ENCODE results near the gene ABCB11. TPM values are rescaled to one million over a fixed set of nuclear protein-coding genes. Genes with fewer than 3 reads are reported as not detected.
"Not testable (repeated sequence)": the region's sequence is repeated elsewhere in the genome, so short reads cannot be mapped to it uniquely, and the experiment has no call there.

Gene ABCB11
- total RNA-seq, 2 donors from 2014 or later = 4.1 TPM

- ATAC-seq (no peak), DNase-seq (no peak)
- intact Hi-C loops (cut with DNase I, micrococcal nuclease) = no loop called here
Measured at GRCh38 chr2:168954256-168954655, 76.9 kb downstream of the ABCB11 start.

- intact Hi-C loops (cut with DNase I, micrococcal nuclease) = no loop called here
- ATAC-seq (no peak), DNase-seq (no peak)
Measured at GRCh38 chr2:168952424-168952823, 78.7 kb downstream of the ABCB11 start.

DNA sequence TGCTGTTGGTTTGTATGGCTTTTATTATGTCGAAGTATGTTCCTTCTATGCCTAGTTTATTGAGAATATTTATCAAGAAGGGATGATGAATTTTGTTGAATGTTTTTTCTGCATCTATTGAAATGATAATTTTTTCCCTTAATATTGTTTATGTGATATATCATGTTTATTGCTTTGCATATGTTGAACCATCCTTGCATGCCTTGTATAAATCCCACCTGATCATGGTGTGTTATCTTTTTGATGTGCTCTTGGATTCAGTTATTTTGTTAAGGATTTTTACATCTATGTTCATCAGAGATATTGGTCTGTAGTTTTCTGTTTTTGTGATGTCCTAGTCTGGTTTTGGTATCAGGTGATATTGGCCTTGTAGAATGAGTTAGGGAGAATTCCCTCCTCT, 79.3 kb downstream of the ABCB11 start:
- intact Hi-C loops (cut with DNase I, micrococcal nuclease) = no loop called here
- DNase-seq (no peak), ATAC-seq (no peak)

DNA sequence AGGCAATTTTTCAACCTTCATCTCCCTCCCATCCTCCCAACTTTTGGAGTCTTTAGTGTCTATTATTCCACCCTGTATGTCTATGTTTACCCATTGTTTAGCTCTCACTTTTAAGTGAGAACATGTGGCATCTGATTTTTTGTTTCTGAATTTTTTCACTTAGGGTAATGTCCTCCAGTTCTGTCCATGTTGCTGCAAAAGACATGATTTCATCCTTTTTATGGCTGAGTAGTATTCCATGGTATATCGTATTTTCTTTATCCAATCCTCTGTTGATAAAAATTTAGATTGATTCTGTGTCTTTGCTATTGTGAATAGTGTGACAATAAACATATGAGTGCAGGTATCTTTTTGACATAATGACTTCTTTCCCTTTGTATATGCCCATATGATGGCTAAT, 81.8 kb downstream of the ABCB11 start:
- intact Hi-C loops (cut with DNase I, micrococcal nuclease) = no loop called here
- ATAC-seq (no peak), DNase-seq (no peak)

GRCh38 chr2:168948621-168949212, 82.4 kb downstream of the ABCB11 start:
- intact Hi-C loops (cut with DNase I, micrococcal nuclease) = no loop called here
- DNase-seq (no peak), ATAC-seq (peak; percentile 52)

DNA sequence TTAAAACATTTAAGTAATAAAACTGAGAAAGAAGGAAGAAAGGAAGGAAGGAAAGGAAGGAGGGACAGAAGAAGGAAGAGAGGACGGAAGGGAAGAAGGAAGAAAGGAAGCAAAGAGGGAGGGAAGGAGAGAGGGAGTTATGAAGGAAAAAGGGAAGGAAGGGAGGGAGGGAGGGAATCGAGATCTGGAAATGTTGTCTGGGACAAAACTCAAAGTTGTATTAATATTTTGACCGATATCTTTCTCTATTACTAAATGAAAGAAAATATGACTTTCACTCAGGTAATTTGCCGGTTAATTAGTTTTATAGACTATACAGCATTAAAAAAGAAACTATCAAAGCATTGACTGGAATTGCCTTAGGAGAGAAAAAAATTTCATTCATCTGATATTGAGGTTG, 85.6 kb downstream of the ABCB11 start:
- no peak for DNase-seq
- intact Hi-C loops (cut with DNase I, micrococcal nuclease) = no loop called here
- no peak for ATAC-seq

DNA sequence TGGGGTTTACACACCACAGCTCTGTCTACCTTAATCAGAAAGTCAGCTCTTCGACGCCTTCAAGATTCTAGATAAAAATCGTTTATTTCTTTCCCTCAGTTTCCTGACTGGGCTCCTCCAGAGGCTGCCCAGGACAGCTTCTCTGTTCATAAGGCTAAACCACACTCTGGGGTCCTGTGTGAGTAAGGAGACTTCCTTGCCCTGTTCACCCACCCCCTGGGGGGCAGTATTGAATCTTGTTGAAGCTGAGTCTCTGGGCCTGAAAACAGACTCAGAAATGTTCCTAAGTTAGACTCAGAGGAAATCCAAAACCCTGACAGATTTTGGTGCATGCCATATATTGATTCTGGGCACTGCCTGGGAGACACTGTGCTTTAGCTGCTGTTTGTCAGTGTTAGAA, 87.1 kb downstream of the ABCB11 start:
- no peak for DNase-seq
- ATAC-seq = no peak
- intact Hi-C loops (cut with DNase I, micrococcal nuclease) = no loop called here

DNA sequence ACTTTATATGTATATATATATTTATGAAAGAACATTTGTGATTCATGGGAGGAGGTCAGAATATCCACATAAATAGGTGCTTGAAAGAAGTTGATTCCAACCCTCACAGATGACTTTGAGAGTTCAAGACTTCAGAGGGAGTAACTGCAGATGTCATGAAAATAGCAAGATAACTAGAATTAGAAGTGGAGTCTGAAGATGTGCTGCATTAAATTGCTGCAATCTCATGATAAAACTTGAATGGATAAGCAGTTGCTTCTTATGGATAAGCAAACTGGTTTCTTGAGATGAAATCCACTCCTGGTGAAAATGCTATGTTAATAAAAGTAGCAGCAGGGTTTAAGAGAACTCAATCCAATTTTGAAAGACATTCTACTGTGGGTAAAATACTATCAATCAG, 89.8 kb downstream of the ABCB11 start:
- intact Hi-C loops (cut with DNase I, micrococcal nuclease) = no loop called here
- ATAC-seq = no peak
- DNase-seq = no peak

GRCh38 chr2:168939918-168940317, 91.2 kb downstream of the ABCB11 start:
- DNase-seq (no peak), ATAC-seq (no peak)
- intact Hi-C loops (cut with DNase I, micrococcal nuclease) = no loop called here

GRCh38 chr2:168939061-168939460, 92.1 kb downstream of the ABCB11 start:
- DNase-seq = no peak
- no peak for ATAC-seq
- intact Hi-C loops (cut with DNase I, micrococcal nuclease) = no loop called here

DNA sequence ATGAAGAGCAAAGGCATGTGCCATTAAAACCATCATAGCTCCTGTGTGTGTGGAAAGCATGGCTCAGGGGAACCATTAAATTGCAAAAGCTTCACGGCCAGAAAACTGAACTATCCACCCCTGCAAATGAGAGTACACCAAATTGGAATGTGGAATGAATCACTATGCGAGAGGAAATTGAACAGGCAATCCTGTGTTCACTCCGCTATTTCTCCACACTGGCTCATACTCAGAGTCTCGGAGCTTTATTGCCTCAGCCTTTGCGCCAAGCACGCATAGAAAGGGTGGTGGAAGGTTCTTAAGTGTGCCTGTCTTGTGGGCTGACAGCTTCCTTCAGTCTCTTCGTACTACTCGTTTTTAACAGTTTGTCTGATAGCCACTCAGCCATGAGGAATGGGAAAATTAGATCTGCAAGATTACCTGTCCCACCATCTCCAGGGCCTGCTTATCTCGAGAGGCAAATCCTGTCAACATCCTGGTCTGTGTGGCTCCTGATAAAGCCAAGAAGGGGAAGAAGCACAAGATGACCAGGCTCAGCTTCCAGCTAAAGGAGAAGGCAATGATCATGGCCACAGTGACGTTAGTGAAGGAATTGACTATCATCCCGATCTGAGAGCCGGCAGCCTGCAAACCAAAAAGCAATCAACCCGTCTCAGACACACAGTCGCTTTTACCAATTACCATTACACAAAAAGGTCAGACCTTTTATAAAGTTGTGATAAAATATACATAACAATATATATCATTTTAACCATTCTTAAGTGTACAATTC, 95.1 kb downstream of the ABCB11 start:
- ATAC-seq = no peak
- no peak for DNase-seq
- intact Hi-C loops (cut with DNase I, micrococcal nuclease) = no loop called here

GRCh38 chr2:168934826-168935225, 96.3 kb downstream of the ABCB11 start:
- intact Hi-C loops (cut with DNase I, micrococcal nuclease) = no loop called here
- DNase-seq (no peak), ATAC-seq (no peak)

GRCh38 chr2:168932174-168932573, 99.0 kb downstream of the ABCB11 start:
- ATAC-seq; intact Hi-C loops (cut with DNase I, micrococcal nuclease); DNase-seq: not testable (repeated sequence)

DNA sequence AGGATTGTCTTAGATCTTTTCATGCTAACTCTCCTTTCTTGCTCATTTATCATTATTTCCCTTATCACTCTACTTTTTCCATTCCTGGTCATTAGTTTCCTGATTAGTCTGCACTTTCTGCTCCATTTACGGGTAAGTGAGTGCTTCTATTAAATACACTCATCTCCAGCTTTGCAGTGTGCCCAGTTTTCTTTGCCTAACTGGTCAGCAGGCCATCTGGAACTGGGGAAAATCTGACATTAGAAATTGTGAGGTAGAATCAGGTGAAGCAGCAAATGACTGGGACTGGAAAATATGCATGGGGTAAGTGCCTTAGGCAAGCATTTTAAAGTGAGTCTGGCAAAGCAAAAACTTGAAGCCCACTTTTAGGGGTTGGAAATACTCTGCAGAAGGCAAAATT, 100.9 kb downstream of the ABCB11 start:
- intact Hi-C loops (cut with DNase I, micrococcal nuclease) = no loop called here
- ATAC-seq (no peak), DNase-seq (no peak)

GRCh38 chr2:168929031-168929430, 102.1 kb downstream of the ABCB11 start:
- intact Hi-C loops (cut with DNase I, micrococcal nuclease) = loop anchor here in 1 of 2 donors (10.0 kb wide), 1 partner anchor 154 kb away; no protein-coding TSS in a partner anchor
- no peak for ATAC-seq
- no peak for DNase-seq

- intact Hi-C loops (cut with DNase I, micrococcal nuclease) = loop anchor here in 1 of 2 donors (10.0 kb wide), 1 partner anchor 153 kb away; no protein-coding TSS in a partner anchor
- ATAC-seq (peak; percentile 90), DNase-seq (no peak)
Measured at GRCh38 chr2:168928113-168928831, 102.9 kb downstream of the ABCB11 start.

DNA sequence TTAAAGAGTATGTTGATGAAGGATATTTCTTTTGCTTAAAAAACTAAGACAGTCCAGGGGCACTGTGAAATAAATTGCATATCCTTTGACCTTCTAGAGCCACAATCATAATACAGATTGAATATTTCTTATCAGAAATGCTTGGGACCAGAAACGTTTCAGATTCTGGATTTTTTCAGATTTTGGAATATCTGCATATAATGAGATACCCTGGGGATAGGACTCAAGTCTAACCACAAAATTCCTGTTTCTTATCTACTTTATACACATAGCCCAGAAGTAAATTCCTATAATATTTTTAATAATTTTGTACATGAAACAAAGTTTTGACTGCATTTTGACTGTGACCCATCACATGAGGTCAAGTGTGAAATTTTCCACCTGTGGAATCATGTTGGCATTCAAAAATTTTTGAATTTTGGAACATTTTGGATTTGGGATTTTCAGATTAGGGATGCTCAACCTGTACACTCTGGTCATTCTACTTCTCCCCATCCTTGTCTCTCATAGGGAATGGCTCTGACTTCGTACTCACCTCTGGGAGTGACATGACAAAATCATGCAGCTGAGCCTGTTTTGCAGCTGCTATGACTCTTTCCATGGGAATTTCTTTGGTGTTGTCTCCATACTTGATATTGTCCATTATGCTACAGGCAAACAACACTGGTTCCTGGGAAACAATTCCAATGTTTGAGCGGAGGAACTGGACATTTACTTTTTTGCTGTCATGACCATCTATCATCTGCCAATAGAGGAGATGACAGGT, 104.3 kb downstream of the ABCB11 start:
- ATAC-seq (no peak), DNase-seq (no peak)
- intact Hi-C loops (cut with DNase I, micrococcal nuclease) = loop anchor here in 1 of 2 donors (10.0 kb wide), 1 partner anchor 152 kb away; no protein-coding TSS in a partner anchor

- ATAC-seq (peak; percentile 50), DNase-seq (no peak)
- intact Hi-C loops (cut with DNase I, micrococcal nuclease) = loop anchor here in 1 of 2 donors (5.0 to 10.0 kb wide), 2 partner anchors 146 to 573 kb away; no protein-coding TSS in a partner anchor
Measured at GRCh38 chr2:168920504-168921157, 110.5 kb downstream of the ABCB11 start.

DNA sequence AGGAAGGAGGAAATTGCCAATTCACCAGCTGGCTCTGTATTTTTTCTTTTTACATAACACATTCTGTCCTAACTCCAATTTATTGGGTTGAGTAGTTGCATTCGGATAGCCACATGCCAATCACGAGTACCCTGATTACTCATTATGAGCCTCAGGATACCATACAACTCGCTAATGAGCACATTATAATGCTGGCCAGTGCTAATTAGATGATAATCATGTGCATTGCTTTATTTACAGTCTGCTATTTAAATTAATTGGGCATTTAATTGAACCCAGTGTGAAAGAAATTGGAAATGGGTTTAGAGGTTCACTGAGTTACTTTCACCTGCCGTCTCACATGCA, 114.8 kb downstream of the ABCB11 start:
- DNase-seq = no peak
- intact Hi-C loops (cut with DNase I, micrococcal nuclease) = no loop called here
- ATAC-seq = no peak

All from left colon (tissue), 2 donors.